Prostate gland (tissue), 2 donors: ENCODE measurements around the gene DIP2B.

ENCODE experiments used
- POLR2A ChIP-seq: fragments of 450-650 bp; IDR thresholded peaks from one replicate; pipeline ENCODE4 v1.6.1; 2016; ENCODE audit warnings: antibody characterized with exemption, mild to moderate bottlenecking
- POLR2AphosphoS5 ChIP-seq: sonication (generic); formaldehyde crosslinking; IDR thresholded peaks from one replicate; pipeline ENCODE4 v1.6.1; 2017; ENCODE audit warnings: antibody characterized with exemption
- TF ChIP-seq, protein P1 (sequence below), 4 experiments: fragments of 200-600 bp in 2 of 4; fragments of 450-650 bp in 2 of 4; sonication (generic) in 2 of 4; IDR thresholded peaks; 1 replicate in 3 of 4; 2 replicates in 1 of 4; pipeline ENCODE4 v1.5.1; 2016 to 2019; ENCODE audit warnings: antibody characterized with exemption in 4 of 4, mild to moderate bottlenecking in 2 of 4, moderate library complexity in 2 of 4

GRCh38 chr12:50678650-50679365, 174.0 kb downstream of the DIP2B start:
- TF ChIP-seq POLR2AphosphoS5 (no peak), POLR2A (no peak)
- TF ChIP-seq, protein P1, sequence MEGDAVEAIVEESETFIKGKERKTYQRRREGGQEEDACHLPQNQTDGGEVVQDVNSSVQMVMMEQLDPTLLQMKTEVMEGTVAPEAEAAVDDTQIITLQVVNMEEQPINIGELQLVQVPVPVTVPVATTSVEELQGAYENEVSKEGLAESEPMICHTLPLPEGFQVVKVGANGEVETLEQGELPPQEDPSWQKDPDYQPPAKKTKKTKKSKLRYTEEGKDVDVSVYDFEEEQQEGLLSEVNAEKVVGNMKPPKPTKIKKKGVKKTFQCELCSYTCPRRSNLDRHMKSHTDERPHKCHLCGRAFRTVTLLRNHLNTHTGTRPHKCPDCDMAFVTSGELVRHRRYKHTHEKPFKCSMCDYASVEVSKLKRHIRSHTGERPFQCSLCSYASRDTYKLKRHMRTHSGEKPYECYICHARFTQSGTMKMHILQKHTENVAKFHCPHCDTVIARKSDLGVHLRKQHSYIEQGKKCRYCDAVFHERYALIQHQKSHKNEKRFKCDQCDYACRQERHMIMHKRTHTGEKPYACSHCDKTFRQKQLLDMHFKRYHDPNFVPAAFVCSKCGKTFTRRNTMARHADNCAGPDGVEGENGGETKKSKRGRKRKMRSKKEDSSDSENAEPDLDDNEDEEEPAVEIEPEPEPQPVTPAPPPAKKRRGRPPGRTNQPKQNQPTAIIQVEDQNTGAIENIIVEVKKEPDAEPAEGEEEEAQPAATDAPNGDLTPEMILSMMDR (IDR thresholded peaks at IDR 0.05) = no peak
